Sigmoid colon (tissue), 3 donors: ENCODE results near the gene ATP6V0B.

ENCODE experiments used
- CTCF ChIP-seq, 4 experiments: fragments of 450-650 bp in 3 of 4; fragments of 200-600 bp in 1 of 4; IDR thresholded peaks; one replicate each; pipeline ENCODE4 v1.5.1; 2016 to 2019; ENCODE audit warnings: antibody characterized with exemption in 4 of 4, mild to moderate bottlenecking in 3 of 4, moderate library complexity in 2 of 4
- POLR2A ChIP-seq, 2 donors: fragments of 450-650 bp; IDR thresholded peaks; one replicate each; pipeline ENCODE4 v1.6.1; 2016; ENCODE audit warnings: antibody characterized with exemption in 2 of 2, mild to moderate bottlenecking in 2 of 2, moderate library complexity in 2 of 2

- TF ChIP-seq CTCF (IDR thresholded peaks at IDR 0.05) (no peak), POLR2A (IDR thresholded peaks at IDR 0.05) (no peak)
These were observed 39.8 kb downstream of the ATP6V0B start for GRCh38 chr1:44014365-44015104.
